GM12801 (cell line): ENCODE results near the gene MBNL2.

Experiments used
- CTCF ChIP-seq: IDR thresholded peaks from one replicate; pipeline ENCODE4 v1.5.1; 2011; ENCODE audit warnings: control low read depth; ENCODE audit not compliant: insufficient read length; ENCODE audit errors: extremely low read depth

Gene MBNL2

GRCh38 chr13:97429681-97430081 lies 207.5 kb downstream of the MBNL2 start:
- no peak for TF ChIP-seq CTCF

- TF ChIP-seq CTCF = no peak
Measured at GRCh38 chr13:97430296-97430695, 208.2 kb downstream of the MBNL2 start.

- TF ChIP-seq CTCF = no peak
Measured at GRCh38 chr13:97431171-97431764, 209.1 kb downstream of the MBNL2 start.

GRCh38 chr13:97432232-97432916 lies 210.2 kb downstream of the MBNL2 start:
- TF ChIP-seq CTCF = no peak

GRCh38 chr13:97432917-97433726 lies 211.0 kb downstream of the MBNL2 start:
- no peak for TF ChIP-seq CTCF

GRCh38 chr13:97433727-97434396 lies 211.7 kb downstream of the MBNL2 start, which contains the start of gene RAP2A:
Gene RAP2A, plus strand, starts transcription at chr13:97434169. Its CDS starts 302 bp downstream, at chr13:97434471.
- TF ChIP-seq CTCF = no peak

GRCh38 chr13:97434397-97435201 lies 212.5 kb downstream of the MBNL2 start:
- no peak for TF ChIP-seq CTCF
